Breast epithelium (tissue), 3 donors: ENCODE measurements around the gene DYRK1A.

Experiments used
- CTCF ChIP-seq, 3 donors: fragments of 450-650 bp; IDR thresholded peaks; one replicate each; pipeline ENCODE4 v1.5.1; 2016 to 2017; ENCODE audit warnings: antibody characterized with exemption in 3 of 3, mild to moderate bottlenecking in 3 of 3, moderate library complexity in 3 of 3
- POLR2A ChIP-seq: fragments of 450-650 bp; IDR thresholded peaks from one replicate; pipeline ENCODE4 v1.6.1; 2016; ENCODE audit warnings: antibody characterized with exemption, mild to moderate bottlenecking, moderate library complexity

GRCh38 chr21:37432710-37433455, 66.3 kb downstream of the DYRK1A start:
- TF ChIP-seq CTCF (IDR thresholded peaks at IDR 0.05), result no peak
- TF ChIP-seq POLR2A, result no peak
